Right lobe of liver (tissue), 4 donors: ENCODE measurements around the gene TSKU.

Experiments
- POLR2A ChIP-seq: fragments of 450-650 bp; IDR thresholded peaks from one replicate; pipeline ENCODE4 v1.6.1; 2017; ENCODE audit warnings: antibody characterized with exemption, mild to moderate bottlenecking
- TF ChIP-seq, protein P1 (sequence below), 4 donors: fragments of 200-600 bp in 3 of 4; fragments of 450-650 bp in 1 of 4; IDR thresholded peaks; one replicate each; pipeline versions ENCODE4 v1.5.1 to v1.8.0; 2016 to 2022; ENCODE audit warnings: antibody characterized with exemption in 4 of 4, mild to moderate bottlenecking in 2 of 4
- donor health status: DM: no; HTN: no; CAD: no.
- donor health status: DM: no; HTN: no; CAD: no.
- donor health status: DM: no; HTN: yes; CAD: no.

- TF ChIP-seq, protein P1, sequence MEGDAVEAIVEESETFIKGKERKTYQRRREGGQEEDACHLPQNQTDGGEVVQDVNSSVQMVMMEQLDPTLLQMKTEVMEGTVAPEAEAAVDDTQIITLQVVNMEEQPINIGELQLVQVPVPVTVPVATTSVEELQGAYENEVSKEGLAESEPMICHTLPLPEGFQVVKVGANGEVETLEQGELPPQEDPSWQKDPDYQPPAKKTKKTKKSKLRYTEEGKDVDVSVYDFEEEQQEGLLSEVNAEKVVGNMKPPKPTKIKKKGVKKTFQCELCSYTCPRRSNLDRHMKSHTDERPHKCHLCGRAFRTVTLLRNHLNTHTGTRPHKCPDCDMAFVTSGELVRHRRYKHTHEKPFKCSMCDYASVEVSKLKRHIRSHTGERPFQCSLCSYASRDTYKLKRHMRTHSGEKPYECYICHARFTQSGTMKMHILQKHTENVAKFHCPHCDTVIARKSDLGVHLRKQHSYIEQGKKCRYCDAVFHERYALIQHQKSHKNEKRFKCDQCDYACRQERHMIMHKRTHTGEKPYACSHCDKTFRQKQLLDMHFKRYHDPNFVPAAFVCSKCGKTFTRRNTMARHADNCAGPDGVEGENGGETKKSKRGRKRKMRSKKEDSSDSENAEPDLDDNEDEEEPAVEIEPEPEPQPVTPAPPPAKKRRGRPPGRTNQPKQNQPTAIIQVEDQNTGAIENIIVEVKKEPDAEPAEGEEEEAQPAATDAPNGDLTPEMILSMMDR (IDR thresholded peaks at IDR 0.05), result no peak
- no peak for TF ChIP-seq POLR2A
Observed at GRCh38 chr11:76763573-76764346, 19.4 kb upstream of the TSKU start.
